Kidney capillary endothelial cell (primary cell): ENCODE results near the gene PROKR1.

Experiments
- DNase-seq: peaks from one replicate; pipeline ENCODE4 v3.0.0-alpha.2; 2018; ENCODE audit warnings: low spot score

Gene PROKR1

GRCh38 chr2:68698567-68699377, 55.4 kb downstream of the PROKR1 start:
- DNase-seq = no peak

GRCh38 chr2:68700560-68700959, 57.2 kb downstream of the PROKR1 start:
- DNase-seq = no peak

GRCh38 chr2:68706637-68707036, 63.3 kb downstream of the PROKR1 start:
- DNase-seq = no peak
